ENCODE results near the gene FMN1.

GRCh38 chr15:32965897-32966296 is 228.6 kb downstream of the FMN1 start:
- TF ChIP-seq GATA2 (IDR thresholded peaks at IDR 0.05; ENCODE audit: low read depth, low read length) (no peak), GATA3 (IDR thresholded peaks at IDR 0.05; ENCODE audit: low read depth, low read length) (no peak)

Measured in SH-SY5Y (cell line).